ENCODE measurements around the gene HK3. TPM values are rescaled to one million over a fixed set of nuclear protein-coding genes. Genes with fewer than 3 reads are reported as not detected.

Gene HK3
- total and polyA plus RNA-seq, 2 of the 8 experiments (the other 6 are each of a cell fraction or from before 2014, with no cell fraction given): not detected

DNA sequence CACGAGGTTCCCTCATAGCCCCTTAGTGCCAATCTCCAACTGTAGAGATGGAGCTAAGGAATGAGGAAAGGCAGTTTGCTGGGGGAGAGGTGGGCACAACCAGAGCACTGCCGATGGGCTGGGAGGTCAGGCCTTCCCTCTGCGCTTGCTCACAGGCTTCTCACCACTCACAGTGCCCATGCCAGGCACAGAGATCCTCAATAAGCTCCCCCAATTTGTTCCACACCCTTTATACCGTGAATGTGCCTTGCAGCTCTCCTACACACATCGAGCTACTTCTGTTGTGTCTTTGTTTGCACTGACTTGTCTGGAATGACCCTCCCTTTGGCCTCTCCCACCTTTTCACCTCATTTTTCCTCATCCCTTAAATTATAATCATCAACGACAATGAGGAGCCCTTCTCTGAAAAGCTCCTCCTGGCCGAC lies 1.6 kb upstream of the HK3 start:
- Histone ChIP-seq H3K9me3 (ENCODE audit: insufficient read depth in 2 of 2, low read depth in 1 of 2, low read length in 1 of 2) (no peaks in the 10 kb centered on the region), H2BK15ac (ENCODE audit: low read length) (no peak overlapping the region), H3K4me2 (ENCODE audit: insufficient read depth in 1 of 2, low read depth in 2 of 2, low read length in 2 of 2) (no peak overlapping the region), H3K56ac (replicated peaks; ENCODE audit: insufficient read length, low read depth, low read length) (no peak overlapping the region), H3K27me3 (replicated peaks in 1 of 4; ENCODE audit: control insufficient read depth in 3 of 4, extremely low read depth in 1 of 4, insufficient read depth in 3 of 4, low read length in 3 of 4) (no peaks in the 10 kb centered on the region), H4K91ac (replicated peaks; ENCODE audit: insufficient read length, low read length) (no peak overlapping the region), H4K8ac (ENCODE audit: extremely low read depth, insufficient read depth, low read length) (no peak overlapping the region), H3K27ac (ENCODE audit: low read depth, low read length) (peak overlapping the region; percentile 29; the same call in 1 of the 2 replicates), H3K23me2 (ENCODE audit: low read depth, low read length) (no peaks in the 10 kb centered on the region), H3K4me1 (replicated peaks in 1 of 4; ENCODE audit: control insufficient read depth in 3 of 4, insufficient read depth in 4 of 4, low read length in 3 of 4) (peaks cover 0 to 6% (median 3%) of the 10 kb centered on the region in 4 experiments; a peak in 5 of 7 replicates), H3K79me2 (ENCODE audit: control insufficient read depth in 1 of 2, insufficient read depth in 2 of 2, low read length in 2 of 2) (no peaks in the 10 kb centered on the region), H3K4ac (replicated peaks; ENCODE audit: insufficient read length, low read depth, low read length) (no peak overlapping the region), H2BK120ac (replicated peaks; ENCODE audit: low read depth, low read length) (no peak overlapping the region), H3K36me3 (ENCODE audit: control insufficient read depth in 2 of 4, insufficient read depth in 4 of 4, low read length in 3 of 4) (peaks cover 12 to 29% (median 24%) of the 10 kb centered on the region in 4 experiments; a peak in 7 of 8 replicates), H3K79me1 (ENCODE audit: low read depth, low read length) (no peaks in the 10 kb centered on the region), H4K5ac (ENCODE audit: insufficient read length, low read depth, low read length) (no peak overlapping the region), H2AFZ (ENCODE audit: low read length) (no peak overlapping the region), H3K4me3 (ENCODE audit: extremely low read depth in 1 of 4, insufficient read depth in 2 of 4, low read depth in 3 of 4, low read length in 4 of 4) (no peak overlapping the region), H3K23ac (ENCODE audit: insufficient read length) (no peak overlapping the region), H3K18ac (ENCODE audit: extremely low read depth, low read length) (no peak overlapping the region), H2BK5ac (ENCODE audit: low read depth, low read length) (no peak overlapping the region), H4K20me1 (replicated peaks in 1 of 2; ENCODE audit: control insufficient read depth in 1 of 2, insufficient read depth in 2 of 2, low read length in 2 of 2) (no peaks in the 10 kb centered on the region), H2AK5ac (ENCODE audit: low read depth, low read length) (0 out of 2 replicates have a peak overlapping the region, but pooled peaks have one; percentile 29), H2BK12ac (ENCODE audit: low read depth, low read length) (no peak overlapping the region), H3K14ac (ENCODE audit: insufficient read length) (no peak overlapping the region), H3K9ac (replicated peaks in 1 of 4; ENCODE audit: extremely low read depth in 1 of 4, low read depth in 3 of 4, low read length in 3 of 4) (no peak overlapping the region), H2BK20ac (ENCODE audit: low read length) (no peak overlapping the region)
- ChIA-PET POLR2A (ENCODE audit: partially characterized antibody) (interaction anchor here (0.7 to 1.3 kb wide), 4 partner anchors 9 to 203 kb away, joined by 3 to 5 read pairs (median 3); no protein-coding TSS in a partner anchor), CTCF (ENCODE audit: partially characterized antibody) (interaction anchor here (0.7 to 4.0 kb wide), 12 partner anchors 11 to 240 kb away, joined by 3 to 21 read pairs (median 6); no protein-coding TSS in a partner anchor)
- 95% methylated on average over 7 of the region's 7 CpGs; no CpG with 5 or more reads in 1 of the 2 experiments for WGBS, 2 experiments (ENCODE audit: extremely low coverage in 1 of 2, insufficient coverage in 1 of 2, insufficient read length in 1 of 2, insufficient replicate concordance in 2 of 2, low coverage in 1 of 2, low lambda C conversion rate in 2 of 2, missing lambda C conversion rate in 1 of 2)
- no peak for FAIRE-seq
- DNase-seq (ENCODE audit: low read depth in 1 of 2, low spot score in 2 of 2): no peak
- TF ChIP-seq CBX5 (IDR thresholded peaks at IDR 0.05; ENCODE audit: low read depth, low read length) (no peak), EP300 (IDR thresholded peaks at IDR 0.05; ENCODE audit: borderline replicate concordance in 1 of 2, low read depth in 2 of 2, low read length in 2 of 2) (no peak), KDM1A (IDR thresholded peaks at IDR 0.05; ENCODE audit: borderline replicate concordance, low read length) (no peak), CHD1 (IDR thresholded peaks at IDR 0.05; ENCODE audit: low read depth, low read length) (no peak), TCF12 (IDR thresholded peaks at IDR 0.05; ENCODE audit: low read depth, low read length) (no peak), SP2 (IDR thresholded peaks at IDR 0.05; ENCODE audit: low read length) (no peak), TAF7 (optimal IDR thresholded peaks at IDR 0.05; ENCODE audit: borderline replicate concordance, low read depth, low read length) (no peak), POLR2AphosphoS5 (IDR thresholded peaks at IDR 0.05; ENCODE audit: low read depth, low read length) (no peak), SIN3A (conservative IDR thresholded peaks at IDR 0.05 in 1 of 2, IDR thresholded peaks at IDR 0.05 in 1 of 2; ENCODE audit: low read depth in 1 of 2, low read length in 2 of 2) (no peak), POU5F1 (IDR thresholded peaks at IDR 0.05; ENCODE audit: low read depth, low read length) (no peak), SP1 (IDR thresholded peaks at IDR 0.05; ENCODE audit: low read depth, low read length) (no peak), RBBP5 (IDR thresholded peaks at IDR 0.05; ENCODE audit: borderline replicate concordance, low read depth, low read length) (no peak), KDM4A (IDR thresholded peaks at IDR 0.05; ENCODE audit: low read depth, low read length, severe bottlenecking) (no peak), TAF1 (IDR thresholded peaks at IDR 0.05; ENCODE audit: low read depth, low read length) (no peak)

Data from H1 (cell line).